Measurements from ENCODE around the gene CLDND1. TPM values are rescaled to one million over a fixed set of nuclear protein-coding genes. Genes with fewer than 3 reads are reported as not detected.

Gene CLDND1
- total and polyA plus RNA-seq, 3 donors from 2014 or later: 150 to 207 (median 162) TPM

GRCh38 chr3:98482717-98483482 is 39.8 kb downstream of the CLDND1 start:
- WGBS, 2 donors: 80 to 81% methylated on average over 3 of the region's 3 CpGs
- intact Hi-C loops (cut with DNase I; ENCODE audit: low total_unique reads): no loop called here
- no peak for DNase-seq
- Histone ChIP-seq H3K27ac (no peak overlapping the region), H3K9me3 (no peaks in the 10 kb centered on the region), H3K4me3 (no peak overlapping the region), H3K27me3 (no peaks in the 10 kb centered on the region), H3K4me1 (no peaks in the 10 kb centered on the region), H3K36me3 (ENCODE audit: low read depth, missing control alignments) (no peaks in the 10 kb centered on the region)
- TF ChIP-seq CTCF (IDR thresholded peaks at IDR 0.05) (no peak), POLR2A (IDR thresholded peaks at IDR 0.05) (no peak)

Small RNAs within 50 kb of the gene (small RNA-seq; reads per million reads assigned to genes)
- 0 reads per million in 2 donors for gene RPL38P4

Other genes with a start within 250 kb of the CLDND1 start
- not detected for gene OR5H2, start 240.4 kb downstream of the CLDND1 start, total RNA-seq
- gene OR5H2, start 240.4 kb downstream of the CLDND1 start, polyA plus RNA-seq (ENCODE audit: insufficient read depth, low read depth, low replicate concordance): not detected
- not detected for gene OR5K4, start 169.0 kb downstream of the CLDND1 start, total RNA-seq
- gene OR5K4, start 169.0 kb downstream of the CLDND1 start, polyA plus RNA-seq (ENCODE audit: insufficient read depth, low read depth, low replicate concordance): not detected
- gene OR5K3, start 132.2 kb downstream of the CLDND1 start, total RNA-seq: not detected
- gene OR5K3, start 132.2 kb downstream of the CLDND1 start, polyA plus RNA-seq (ENCODE audit: insufficient read depth, low read depth, low replicate concordance): not detected
- gene OR5K1, start 59.7 kb downstream of the CLDND1 start, total RNA-seq: not detected
- gene OR5K1, start 59.7 kb downstream of the CLDND1 start, polyA plus RNA-seq (ENCODE audit: insufficient read depth, low read depth, low replicate concordance): not detected
- gene OR5K2, start 25.2 kb downstream of the CLDND1 start, total RNA-seq: not detected
- gene OR5K2, start 25.2 kb downstream of the CLDND1 start, polyA plus RNA-seq (ENCODE audit: insufficient read depth, low read depth, low replicate concordance): not detected
- not detected for gene GPR15, start 9.1 kb upstream of the CLDND1 start, total RNA-seq
- gene GPR15, start 9.1 kb upstream of the CLDND1 start, polyA plus RNA-seq (ENCODE audit: insufficient read depth, low read depth, low replicate concordance): 0.34 TPM
- gene CPOX, start 70.7 kb upstream of the CLDND1 start, total RNA-seq: 10 to 100 TPM; 21.7 to 25.4 TPM
- 9.3 TPM for gene CPOX, start 70.7 kb upstream of the CLDND1 start, polyA plus RNA-seq (ENCODE audit: insufficient read depth, low read depth, low replicate concordance)
- 10 to 100 TPM in 1 of 2 donors, 1 to 10 TPM in 1; 3.7 to 23.4 TPM for gene ST3GAL6, start 240.4 kb upstream of the CLDND1 start, total RNA-seq
- gene ST3GAL6, start 240.4 kb upstream of the CLDND1 start, polyA plus RNA-seq (ENCODE audit: insufficient read depth, low read depth, low replicate concordance): 2.1 TPM

All from testis (tissue), 3 donors.